ENCODE data around the gene NDUFC2.

GRCh38 chr11:78100261-78100660, 20.6 kb upstream of the NDUFC2 start:
- TF ChIP-seq CTCF (IDR thresholded peaks at IDR 0.05) (no peak), POLR2AphosphoS5 (IDR thresholded peaks at IDR 0.05; ENCODE audit: insufficient read depth in 1 of 2, low read depth in 1 of 2) (no peak), POLR2A (IDR thresholded peaks at IDR 0.05) (no peak)

All from vagina (tissue), 2 donors.